ENCODE results near the gene JUN.

The JUN gene

DNA sequence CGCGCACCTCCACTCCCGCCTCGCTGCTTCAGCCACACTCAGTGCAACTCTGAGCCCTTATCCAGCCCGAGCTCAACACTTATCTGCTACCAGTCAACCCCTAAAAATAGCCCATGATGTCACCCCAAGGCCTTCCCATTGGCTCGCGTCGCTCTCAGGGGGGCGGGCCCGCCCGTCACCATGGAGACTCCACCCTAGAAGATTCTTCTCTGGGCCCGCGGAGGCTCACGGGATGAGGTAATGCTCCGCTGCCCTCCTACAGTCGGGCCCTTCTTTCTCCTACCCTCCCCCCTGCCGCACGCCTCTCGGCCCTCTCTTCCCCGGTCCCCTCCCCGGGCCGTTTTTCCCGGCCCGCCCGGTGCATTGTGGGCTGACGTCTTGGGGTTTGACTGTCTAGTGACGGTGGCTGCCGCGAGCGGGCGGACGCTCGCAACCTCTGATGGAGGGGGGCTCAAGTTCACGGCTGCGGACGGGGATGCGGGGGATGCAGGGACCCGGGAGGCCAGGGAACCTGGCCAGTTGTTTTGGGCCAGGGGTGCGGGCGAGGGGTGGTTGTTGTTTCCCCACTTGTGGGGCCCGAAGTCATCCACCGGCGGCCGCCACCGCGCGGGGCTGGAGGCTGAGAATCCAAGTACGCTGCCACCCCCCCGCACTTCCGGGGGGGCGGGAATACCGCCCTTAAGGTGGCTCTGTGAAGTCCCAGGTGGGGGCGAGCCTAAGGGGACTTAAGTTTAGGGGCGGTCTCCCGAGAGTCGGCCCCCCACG is at the start of gene JUN:
TSS of gene JUN (minus strand) at position 55 of the 765 bp plus-strand sequence. CDS start 977 bp downstream, outside the sequence.
- DNase-seq (ENCODE audit: low read depth in 3 of 3, low spot score in 1 of 3): peak; percentile 95 to 98 (median 97)

DNA sequence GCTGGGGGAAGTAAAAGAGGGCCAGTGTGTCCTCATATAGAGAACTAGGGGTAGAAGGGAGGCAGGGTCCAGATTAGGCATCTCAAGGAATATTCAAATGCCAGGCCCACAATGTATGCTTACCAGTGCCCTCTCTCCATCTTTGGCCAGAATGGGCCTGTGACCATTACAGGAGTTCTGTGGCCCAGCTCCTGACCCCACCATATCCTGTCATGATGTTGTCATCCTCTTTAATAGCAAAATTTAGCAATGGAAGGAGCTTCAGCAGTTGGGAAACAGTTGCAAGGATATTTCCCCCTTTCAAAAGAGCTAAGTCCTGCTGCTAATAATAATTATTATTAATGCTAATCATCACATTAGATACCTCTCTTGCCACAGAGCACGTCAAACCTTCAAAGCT is 49.3 kb upstream of the JUN start:
- DNase-seq (ENCODE audit: low read depth in 3 of 3, low spot score in 1 of 3): no peak

DNA sequence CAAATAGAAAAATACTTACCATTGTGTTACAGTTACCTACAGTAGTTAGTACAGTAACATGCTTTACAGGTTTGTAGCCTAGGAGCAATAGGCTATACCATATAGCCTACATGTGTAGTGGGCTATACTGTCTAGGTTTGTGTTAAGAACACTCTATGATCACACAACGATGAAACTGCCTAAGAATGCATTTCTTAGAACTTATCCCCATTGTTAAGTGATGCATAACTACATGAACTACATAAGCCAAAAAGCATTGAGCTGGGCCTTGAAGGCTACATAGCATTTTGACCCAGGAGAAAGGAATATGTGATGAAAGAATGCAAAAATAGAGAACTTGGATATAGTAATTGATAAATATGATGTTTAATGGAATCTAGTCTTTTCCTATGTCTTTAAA is 46.4 kb upstream of the JUN start:
- no peak for DNase-seq (ENCODE audit: low read depth in 3 of 3, low spot score in 1 of 3)

DNA sequence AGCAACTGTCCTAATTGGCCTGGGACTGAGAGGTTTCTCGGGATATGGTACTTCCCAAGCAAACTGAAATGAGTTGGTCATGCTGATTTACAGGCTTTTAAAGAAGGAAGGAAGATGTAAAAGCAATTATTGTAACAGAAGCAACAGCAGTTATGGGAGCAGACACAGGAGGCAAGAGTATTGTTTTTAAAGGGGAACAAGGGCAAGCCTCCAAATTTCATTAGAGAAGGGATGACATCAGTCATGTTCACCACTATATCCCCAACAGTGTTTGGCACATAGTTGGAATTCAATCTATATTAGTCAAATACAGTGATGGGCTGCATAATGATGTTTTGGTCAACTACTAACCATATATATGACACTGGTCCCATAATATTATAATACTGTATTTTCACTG is 46.0 kb upstream of the JUN start:
- DNase-seq (ENCODE audit: low read depth in 3 of 3, low spot score in 1 of 3): no peak

DNA sequence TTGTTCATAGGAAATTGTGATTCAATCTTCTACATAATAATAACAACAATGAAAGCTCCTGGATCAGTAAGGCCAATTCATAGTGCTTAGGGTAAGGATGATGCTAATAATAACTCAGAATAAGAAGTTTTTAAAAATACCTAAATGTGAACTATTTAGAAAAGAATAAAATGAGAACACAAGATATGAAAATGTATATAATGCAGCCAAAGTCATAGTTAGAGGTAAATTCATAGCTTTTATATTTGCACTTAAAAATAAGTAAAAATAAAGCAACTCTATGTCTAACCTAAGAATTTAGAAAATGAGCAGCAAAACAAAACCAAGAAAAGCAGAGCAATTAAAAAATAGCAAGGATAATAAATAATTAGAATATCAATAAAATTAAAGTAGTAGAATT is 43.5 kb upstream of the JUN start:
- no peak for DNase-seq (ENCODE audit: low read depth in 3 of 3, low spot score in 1 of 3)

DNA sequence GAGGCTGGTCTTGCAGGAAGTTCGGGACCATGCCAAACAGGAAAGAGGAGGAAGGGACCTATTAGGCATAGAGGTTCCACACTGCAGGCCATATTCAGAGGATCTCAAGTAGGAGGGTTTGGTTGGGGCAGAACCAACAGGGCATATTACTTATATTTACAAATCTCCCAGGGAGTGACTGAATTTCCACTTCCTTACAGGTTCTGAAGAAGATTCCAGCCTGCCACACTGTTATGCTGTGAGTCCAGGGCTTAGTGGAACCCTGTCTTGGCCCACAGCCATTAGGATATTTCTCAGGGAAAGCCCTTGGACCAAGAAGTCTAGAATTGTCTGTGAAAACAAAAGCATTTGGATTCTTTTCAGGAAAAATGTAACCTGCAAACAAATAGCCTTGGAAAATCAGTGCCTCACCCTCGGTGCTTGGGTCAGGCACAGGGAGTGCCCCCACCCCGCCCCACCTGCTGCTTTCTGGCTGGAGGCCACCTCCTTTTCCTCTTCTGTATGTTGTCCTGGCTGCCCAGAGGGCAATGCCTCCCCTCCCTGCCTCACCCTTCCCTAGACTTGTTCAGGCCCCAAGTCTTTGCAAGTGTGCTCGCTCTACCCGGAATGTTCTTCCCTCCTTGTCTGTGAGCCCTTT is 41.0 kb upstream of the JUN start:
- DNase-seq (ENCODE audit: low read depth in 3 of 3, low spot score in 1 of 3): no peak

DNA sequence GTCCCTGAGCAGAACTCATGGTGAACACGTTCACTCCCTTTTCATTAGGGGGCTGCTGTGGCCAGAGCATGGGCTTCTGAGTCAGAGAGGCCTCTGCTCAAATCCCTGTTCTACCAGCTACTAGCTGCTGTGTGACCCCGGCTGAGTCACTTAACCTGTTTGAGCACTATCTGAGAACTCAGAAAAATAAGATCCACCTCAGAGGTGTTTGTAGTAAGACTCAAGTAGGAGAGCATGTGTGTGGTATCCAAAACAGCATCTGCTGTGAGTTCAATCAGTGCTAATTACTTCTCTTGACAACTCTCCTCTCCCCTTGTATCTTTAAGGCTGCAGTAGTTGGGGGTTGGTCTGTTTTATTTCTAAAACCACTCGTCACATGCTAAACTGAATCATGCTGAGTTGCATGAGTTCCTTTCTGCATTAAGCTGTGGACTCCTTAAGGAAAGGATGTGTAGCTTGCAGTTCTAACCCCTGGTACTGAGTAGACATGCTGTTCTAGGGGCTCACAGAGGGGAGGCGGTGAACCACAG is 39.7 kb upstream of the JUN start:
- DNase-seq (ENCODE audit: low read depth in 3 of 3, low spot score in 1 of 3): no peak

DNA sequence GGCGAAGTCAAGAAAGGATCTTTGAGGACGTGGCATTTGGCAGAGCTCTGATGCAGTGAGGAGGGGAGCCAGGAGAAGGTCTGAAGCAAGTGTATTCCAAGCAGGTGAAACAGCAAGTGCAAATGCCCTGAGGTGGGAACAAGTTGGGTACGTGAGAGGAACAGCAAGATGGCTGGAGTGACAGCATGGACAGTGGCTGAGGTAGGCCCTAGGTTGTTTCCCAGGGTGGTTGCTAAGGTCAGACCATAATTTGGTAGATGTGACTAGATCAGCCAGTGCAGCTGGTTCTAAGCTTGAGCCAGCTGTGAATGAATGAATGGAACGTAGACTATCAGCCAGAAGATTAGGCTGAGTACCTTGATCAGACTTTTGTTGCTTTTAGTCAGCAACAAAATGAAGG is 37.5 kb upstream of the JUN start:
- no peak for DNase-seq (ENCODE audit: low read depth in 3 of 3, low spot score in 1 of 3)

DNA sequence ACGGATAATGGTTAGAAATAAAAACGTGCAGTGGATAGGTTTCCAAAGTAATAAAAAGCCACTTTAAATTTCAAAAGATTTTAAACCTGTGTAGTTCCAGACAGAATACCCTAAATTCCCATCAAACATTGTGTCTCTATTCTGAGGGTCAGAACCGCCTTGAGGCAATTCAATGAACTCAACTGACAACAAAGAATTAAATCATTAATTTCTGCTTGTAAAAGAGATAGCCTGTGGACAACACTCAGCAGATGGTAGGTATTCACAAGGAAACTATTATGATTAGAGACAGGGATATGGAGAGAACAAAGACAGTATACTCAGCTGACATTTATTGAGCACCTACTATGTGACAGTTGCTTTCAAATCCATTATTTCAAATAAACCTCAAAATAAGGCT is 35.1 kb upstream of the JUN start:
- no peak for DNase-seq (ENCODE audit: low read depth in 3 of 3, low spot score in 1 of 3)

DNA sequence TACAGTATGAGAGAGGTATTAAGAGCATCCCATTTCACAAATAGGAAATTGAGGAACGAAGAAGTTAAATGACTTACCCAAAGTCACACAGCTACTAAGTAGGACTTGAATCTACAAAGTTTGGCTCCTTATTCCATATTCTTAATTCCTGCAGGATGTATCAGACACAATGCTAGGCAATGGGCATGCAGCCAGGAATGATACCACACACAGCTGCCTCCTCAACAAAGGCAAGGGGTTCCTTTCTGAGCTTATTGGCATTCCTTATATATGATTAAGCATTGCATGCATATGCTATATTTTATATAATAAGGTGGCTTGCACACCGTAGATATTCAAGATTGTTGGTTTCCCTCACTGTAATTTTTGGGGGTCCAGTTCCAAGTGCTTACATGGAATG is 34.2 kb upstream of the JUN start:
- no peak for DNase-seq (ENCODE audit: low read depth in 3 of 3, low spot score in 1 of 3)

DNA sequence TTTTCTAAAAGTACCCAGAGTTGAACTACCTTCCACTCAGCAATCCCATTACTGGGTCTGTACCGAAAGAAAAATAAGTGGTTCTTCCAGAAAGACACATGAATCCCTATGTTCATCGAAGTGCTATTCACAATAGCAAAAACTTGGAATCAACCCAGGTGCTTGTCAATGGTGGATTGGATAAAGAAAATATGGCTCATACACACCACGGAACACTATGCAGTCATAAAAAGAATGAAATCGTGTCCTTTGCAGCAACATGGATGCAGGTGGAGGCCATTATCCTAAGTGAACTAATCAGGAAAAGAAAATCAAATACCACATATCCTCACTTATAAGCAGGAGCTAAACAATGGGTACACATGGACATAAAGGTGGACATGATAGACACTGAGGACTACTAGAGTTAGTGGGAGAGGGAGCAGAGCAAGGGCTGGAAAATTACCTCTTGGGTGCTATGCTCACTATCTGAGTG is 32.9 kb upstream of the JUN start:
- DNase-seq (ENCODE audit: low read depth in 3 of 3, low spot score in 1 of 3): no peak

DNA sequence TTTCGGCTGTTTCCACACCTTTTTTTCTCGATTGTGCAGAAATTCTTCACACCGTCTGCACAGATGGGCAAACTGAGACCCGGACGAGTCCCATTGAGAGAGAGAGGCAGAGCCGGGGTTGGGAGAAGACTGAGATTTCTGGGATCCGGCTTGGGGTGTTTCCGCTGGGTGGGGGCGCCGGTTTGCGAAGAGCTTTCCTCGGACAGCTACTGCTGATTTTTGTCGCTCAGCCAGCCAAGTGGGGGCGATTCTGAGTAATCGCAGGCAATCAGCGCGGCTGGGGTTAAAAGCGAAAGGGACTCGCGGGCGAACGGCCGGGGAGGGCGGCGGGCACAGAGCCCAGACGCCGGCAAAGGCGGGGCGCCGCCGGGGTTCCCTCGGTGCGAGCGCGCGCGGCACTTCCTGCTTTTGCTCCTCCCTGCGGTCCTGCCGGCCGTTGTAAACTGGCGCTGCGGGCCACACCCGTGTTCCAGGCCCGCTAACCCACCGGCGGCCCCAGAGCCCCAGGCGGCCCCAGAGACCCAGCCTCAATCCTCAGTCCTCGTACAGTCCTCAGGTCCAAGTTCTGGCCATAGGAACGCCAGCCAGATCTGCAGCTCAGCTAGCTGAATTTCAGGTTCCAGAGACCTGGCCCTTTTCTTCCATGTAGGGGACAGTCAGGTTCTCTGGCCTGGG is 32.4 kb upstream of the JUN start:
- peak; percentile 60 to 69 (median 65) for DNase-seq (ENCODE audit: low read depth in 3 of 3, low spot score in 1 of 3)

DNA sequence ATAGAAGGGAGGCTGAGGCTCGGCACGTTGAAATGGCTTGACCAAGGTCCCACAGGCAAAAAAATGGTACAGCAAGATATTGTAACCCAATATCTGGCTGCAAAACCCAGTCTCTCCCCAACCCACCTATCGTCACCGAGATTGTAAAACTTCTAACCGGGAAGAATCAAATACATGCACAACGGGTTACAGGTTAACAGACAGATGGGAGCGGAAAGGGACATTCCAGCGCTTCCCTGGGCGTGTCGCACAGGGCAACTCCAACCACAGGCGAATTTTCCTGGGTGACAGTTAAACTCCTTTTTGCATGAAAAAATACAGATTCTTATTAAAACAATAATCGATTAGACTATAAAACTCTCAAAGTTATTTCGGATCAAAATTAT is 31.8 kb upstream of the JUN start:
- no peak for DNase-seq (ENCODE audit: low read depth in 3 of 3, low spot score in 1 of 3)

DNA sequence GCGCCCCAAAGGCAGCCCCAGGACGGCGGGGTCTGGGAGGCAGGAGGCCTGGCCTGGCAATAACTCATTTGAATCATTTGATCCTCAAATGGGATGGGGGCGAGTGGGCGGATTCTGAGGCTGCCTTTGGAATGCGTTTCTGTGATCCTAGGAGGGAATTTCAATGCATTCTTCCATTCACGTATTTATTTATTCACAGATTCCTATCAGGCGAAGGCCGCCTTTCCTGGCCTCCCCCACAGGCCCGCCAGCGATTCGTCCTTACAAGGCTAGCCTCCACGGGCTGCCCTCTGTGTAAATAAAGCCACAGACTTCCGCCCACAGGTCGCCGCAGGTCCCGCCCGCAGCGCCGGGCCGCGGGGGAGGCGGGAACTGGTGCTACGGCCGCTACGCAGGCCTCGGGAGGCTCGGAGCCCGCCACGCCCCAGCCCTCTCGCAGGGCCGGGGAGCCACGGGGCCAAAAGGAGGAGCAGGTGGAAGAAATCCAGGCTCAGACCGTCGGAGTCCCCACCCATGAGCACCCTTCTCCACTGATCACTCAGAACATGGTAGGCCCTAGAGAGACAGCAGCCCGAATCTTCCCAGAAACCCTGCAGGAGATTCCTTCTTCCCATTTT is 31.3 kb upstream of the JUN start:
- DNase-seq (ENCODE audit: low read depth in 3 of 3, low spot score in 1 of 3): peak in 1 of 3 donors; percentile 10

DNA sequence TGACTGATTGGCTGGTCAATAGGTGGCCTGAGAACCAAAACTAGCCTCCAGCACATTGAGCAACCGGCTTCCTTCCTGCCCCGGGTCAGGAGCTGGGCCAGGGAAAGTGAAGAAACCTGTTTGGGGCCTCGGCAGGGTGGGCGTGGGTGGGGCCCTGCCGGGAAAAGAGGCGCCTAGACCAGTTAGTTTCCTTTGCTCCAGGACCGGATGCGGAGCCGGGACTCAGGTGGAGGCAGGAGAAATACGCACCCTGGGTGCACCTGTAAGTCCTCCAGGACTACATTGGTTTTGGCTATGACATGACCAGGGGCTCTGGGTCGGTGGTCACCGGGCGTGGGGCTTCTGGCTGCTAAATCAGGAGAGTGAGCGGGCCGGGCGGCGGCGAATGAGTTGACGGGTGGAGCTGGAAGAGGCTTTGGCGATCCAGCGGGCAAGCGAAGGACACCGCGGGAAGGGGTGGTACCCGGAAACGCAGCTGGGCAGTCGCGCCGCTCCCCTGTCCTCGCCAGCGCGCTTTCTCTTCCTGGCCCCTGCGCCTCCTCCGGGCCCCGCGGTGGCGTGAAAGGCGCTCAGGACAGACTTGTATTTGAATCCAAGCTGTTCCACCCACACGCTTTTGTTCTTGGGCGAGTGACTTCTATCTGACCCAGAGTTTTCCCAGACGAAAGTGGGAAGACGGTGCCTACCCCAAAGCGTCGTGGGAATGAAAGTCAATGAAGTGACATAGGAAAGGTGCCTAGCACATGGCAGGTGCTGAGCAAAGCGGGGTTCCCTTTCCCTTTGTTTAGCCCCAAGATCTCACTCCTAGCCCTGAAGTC is 30.6 kb upstream of the JUN start:
- DNase-seq (ENCODE audit: low read depth in 3 of 3, low spot score in 1 of 3): no peak

DNA sequence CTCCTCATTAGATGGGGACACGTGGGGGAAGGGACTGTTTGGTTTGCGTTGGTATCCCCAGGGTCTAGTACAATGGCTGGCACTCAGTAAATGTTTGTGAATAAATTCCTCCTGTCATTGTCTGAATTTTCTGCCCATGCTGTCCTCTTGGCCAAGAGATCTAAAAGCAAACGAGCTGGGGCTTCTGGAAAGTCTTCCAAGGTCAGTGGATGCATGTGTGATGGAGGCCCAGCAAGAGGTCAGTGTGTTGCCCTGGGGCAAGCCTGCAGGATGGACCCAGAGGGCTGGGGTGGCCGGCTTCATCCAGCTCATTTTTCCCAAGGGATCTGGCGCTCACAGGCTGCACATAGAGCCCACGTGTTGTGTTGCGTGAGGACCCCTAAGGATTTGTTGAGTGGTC is 30.0 kb upstream of the JUN start:
- no peak for DNase-seq (ENCODE audit: low read depth in 3 of 3, low spot score in 1 of 3)

DNA sequence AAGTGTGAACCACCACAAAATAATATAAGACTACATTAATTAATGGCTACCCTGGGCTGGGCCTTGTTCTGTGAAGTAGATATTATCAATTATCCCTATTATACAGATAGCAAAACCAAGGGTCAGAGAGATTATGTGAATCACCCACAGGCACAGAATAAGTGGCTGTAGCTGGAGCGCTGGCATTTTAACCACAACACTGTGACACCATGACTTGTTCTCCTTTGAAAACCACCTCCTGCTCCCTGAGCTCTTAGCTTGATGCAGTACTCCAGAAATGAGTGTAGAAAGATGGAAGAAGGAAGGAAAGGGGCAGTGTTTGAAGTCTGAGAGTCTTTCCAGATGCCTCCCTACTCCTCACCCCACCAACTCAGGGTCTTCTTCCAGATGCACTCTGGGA is 29.5 kb upstream of the JUN start:
- DNase-seq (ENCODE audit: low read depth in 3 of 3, low spot score in 1 of 3): no peak

DNA sequence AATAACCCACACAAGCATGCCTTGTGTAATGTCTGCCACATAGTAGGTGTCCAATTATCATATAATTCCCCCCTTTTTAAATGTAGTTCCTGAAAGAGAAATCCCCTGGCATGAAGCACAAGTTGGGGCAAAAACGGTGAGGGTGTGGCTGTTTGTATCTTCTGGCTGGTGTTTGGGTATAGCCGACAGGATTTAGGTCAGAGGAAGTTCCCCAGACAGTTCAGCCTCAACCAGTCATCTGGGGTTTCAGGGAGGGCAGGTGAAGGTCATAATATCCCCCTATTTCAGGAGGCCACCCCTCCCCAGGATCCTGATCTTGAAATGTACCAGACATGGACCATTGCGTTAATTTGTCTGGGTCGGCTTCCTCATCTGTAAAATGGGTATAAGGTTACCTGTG is 29.1 kb upstream of the JUN start:
- DNase-seq (ENCODE audit: low read depth in 3 of 3, low spot score in 1 of 3): peak in 2 of 3 donors; percentile 33 to 35

DNA sequence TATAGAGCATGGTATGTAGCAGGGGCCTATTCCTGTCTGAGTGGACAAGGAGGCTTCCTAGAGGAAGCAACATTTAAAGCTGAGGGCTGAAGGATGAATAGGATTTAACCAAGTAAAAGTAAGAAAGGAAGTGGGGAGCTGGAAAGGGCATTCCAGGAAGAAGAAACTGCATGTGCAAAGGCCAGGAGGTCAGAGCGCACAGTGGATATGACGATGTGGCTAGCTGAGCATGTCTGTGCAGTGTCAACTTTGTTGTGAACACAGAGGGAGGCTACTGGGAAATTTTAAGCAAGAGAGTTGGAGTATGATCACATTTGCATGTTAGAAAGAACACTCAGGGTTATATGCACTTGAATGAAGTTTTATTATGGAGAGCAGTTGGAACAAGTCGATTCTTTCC is 28.6 kb upstream of the JUN start:
- no peak for DNase-seq (ENCODE audit: low read depth in 3 of 3, low spot score in 1 of 3)

DNA sequence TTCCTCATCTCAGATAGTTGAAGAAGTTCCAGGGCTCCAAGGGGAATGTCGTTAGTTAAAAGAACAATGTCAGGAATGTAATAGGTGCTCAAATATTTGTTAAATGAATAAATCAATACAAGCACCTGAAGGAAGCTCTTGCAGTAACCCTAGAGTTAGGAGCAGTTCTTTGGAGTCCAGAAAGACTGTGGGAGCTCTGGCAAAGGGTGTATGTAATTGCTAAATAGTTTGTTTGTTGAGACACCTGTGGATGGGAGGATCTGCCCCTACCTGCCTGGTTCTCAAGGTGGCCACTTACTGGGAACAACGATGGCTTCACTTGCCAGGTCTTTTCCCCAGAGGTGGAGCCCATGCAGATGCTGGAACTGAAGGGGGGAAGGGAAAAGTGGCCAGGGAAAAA is 27.5 kb upstream of the JUN start:
- DNase-seq (ENCODE audit: low read depth in 3 of 3, low spot score in 1 of 3): no peak
